ENCODE measurements around the gene SELENOP. TPM values are rescaled to one million over a fixed set of nuclear protein-coding genes. Genes with fewer than 3 reads are reported as not detected.

Gene SELENOP
- total and polyA plus RNA-seq, 2 of the 13 experiments (the other 11 are each of a cell fraction or from before 2014, with no cell fraction given) = 1,895 to 2,083 TPM

GRCh38 chr5:42824347-42824976 is 12.8 kb upstream of the SELENOP start (continued):
- TF ChIP-seq, protein P1, sequence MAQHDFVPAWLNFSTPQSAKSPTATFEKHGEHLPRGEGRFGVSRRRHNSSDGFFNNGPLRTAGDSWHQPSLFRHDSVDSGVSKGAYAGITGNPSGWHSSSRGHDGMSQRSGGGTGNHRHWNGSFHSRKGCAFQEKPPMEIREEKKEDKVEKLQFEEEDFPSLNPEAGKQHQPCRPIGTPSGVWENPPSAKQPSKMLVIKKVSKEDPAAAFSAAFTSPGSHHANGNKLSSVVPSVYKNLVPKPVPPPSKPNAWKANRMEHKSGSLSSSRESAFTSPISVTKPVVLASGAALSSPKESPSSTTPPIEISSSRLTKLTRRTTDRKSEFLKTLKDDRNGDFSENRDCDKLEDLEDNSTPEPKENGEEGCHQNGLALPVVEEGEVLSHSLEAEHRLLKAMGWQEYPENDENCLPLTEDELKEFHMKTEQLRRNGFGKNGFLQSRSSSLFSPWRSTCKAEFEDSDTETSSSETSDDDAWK (CRISPR knock-in tag; IDR thresholded peaks at IDR 0.05) = no peak
- TF ChIP-seq ZBTB7B (CRISPR knock-in tag; IDR thresholded peaks at IDR 0.05) = no peak
- no peak for TF ChIP-seq SP1 (IDR thresholded peaks at IDR 0.05)
- no peak for TF ChIP-seq SP1 (CRISPR knock-in tag; IDR thresholded peaks at IDR 0.05)
- no peak for TF ChIP-seq BORCS8-MEF2B (CRISPR knock-in tag; IDR thresholded peaks at IDR 0.05)
- TF ChIP-seq ZFP37 (CRISPR knock-in tag; IDR thresholded peaks at IDR 0.05; ENCODE audit: borderline replicate concordance) = 0 out of 2 replicates have a peak, but pooled peaks have one; percentile 11
- TF ChIP-seq SRY (CRISPR knock-in tag; IDR thresholded peaks at IDR 0.05) = no peak
- TF ChIP-seq ARID2 (CRISPR knock-in tag; IDR thresholded peaks at IDR 0.05; ENCODE audit: borderline replicate concordance) = no peak; the same call in 1 of the 2 replicates
- no peak for TF ChIP-seq NFIB (CRISPR knock-in tag; IDR thresholded peaks at IDR 0.05; ENCODE audit: borderline replicate concordance)
- TF ChIP-seq, protein P2, sequence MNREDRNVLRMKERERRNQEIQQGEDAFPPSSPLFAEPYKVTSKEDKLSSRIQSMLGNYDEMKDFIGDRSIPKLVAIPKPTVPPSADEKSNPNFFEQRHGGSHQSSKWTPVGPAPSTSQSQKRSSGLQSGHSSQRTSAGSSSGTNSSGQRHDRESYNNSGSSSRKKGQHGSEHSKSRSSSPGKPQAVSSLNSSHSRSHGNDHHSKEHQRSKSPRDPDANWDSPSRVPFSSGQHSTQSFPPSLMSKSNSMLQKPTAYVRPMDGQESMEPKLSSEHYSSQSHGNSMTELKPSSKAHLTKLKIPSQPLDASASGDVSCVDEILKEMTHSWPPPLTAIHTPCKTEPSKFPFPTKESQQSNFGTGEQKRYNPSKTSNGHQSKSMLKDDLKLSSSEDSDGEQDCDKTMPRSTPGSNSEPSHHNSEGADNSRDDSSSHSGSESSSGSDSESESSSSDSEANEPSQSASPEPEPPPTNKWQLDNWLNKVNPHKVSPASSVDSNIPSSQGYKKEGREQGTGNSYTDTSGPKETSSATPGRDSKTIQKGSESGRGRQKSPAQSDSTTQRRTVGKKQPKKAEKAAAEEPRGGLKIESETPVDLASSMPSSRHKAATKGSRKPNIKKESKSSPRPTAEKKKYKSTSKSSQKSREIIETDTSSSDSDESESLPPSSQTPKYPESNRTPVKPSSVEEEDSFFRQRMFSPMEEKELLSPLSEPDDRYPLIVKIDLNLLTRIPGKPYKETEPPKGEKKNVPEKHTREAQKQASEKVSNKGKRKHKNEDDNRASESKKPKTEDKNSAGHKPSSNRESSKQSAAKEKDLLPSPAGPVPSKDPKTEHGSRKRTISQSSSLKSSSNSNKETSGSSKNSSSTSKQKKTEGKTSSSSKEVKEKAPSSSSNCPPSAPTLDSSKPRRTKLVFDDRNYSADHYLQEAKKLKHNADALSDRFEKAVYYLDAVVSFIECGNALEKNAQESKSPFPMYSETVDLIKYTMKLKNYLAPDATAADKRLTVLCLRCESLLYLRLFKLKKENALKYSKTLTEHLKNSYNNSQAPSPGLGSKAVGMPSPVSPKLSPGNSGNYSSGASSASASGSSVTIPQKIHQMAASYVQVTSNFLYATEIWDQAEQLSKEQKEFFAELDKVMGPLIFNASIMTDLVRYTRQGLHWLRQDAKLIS (CRISPR knock-in tag; IDR thresholded peaks at IDR 0.05) = peak; percentile 75
- no peak for TF ChIP-seq MYNN (CRISPR knock-in tag; IDR thresholded peaks at IDR 0.05; ENCODE audit: low read depth)
- TF ChIP-seq, protein P3, sequence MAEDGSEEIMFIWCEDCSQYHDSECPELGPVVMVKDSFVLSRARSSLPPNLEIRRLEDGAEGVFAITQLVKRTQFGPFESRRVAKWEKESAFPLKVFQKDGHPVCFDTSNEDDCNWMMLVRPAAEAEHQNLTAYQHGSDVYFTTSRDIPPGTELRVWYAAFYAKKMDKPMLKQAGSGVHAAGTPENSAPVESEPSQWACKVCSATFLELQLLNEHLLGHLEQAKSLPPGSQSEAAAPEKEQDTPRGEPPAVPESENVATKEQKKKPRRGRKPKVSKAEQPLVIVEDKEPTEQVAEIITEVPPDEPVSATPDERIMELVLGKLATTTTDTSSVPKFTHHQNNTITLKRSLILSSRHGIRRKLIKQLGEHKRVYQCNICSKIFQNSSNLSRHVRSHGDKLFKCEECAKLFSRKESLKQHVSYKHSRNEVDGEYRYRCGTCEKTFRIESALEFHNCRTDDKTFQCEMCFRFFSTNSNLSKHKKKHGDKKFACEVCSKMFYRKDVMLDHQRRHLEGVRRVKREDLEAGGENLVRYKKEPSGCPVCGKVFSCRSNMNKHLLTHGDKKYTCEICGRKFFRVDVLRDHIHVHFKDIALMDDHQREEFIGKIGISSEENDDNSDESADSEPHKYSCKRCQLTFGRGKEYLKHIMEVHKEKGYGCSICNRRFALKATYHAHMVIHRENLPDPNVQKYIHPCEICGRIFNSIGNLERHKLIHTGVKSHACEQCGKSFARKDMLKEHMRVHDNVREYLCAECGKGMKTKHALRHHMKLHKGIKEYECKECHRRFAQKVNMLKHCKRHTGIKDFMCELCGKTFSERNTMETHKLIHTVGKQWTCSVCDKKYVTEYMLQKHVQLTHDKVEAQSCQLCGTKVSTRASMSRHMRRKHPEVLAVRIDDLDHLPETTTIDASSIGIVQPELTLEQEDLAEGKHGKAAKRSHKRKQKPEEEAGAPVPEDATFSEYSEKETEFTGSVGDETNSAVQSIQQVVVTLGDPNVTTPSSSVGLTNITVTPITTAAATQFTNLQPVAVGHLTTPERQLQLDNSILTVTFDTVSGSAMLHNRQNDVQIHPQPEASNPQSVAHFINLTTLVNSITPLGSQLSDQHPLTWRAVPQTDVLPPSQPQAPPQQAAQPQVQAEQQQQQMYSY (CRISPR knock-in tag; IDR thresholded peaks at IDR 0.05) = no peak
- TF ChIP-seq ZNF253 (CRISPR knock-in tag; IDR thresholded peaks at IDR 0.05; ENCODE audit: borderline replicate concordance) = no peak
- no peak; the same call in 1 of the 2 replicates for TF ChIP-seq ZNF510 (CRISPR knock-in tag; IDR thresholded peaks at IDR 0.05; ENCODE audit: low read depth)
- 0 out of 2 replicates have a peak, but pooled peaks have one; percentile 48 for TF ChIP-seq SP4 (CRISPR knock-in tag; IDR thresholded peaks at IDR 0.05)
- TF ChIP-seq ZNF501 (CRISPR knock-in tag; IDR thresholded peaks at IDR 0.05) = no peak
- no peak for TF ChIP-seq SMARCC2 (IDR thresholded peaks at IDR 0.05)
- TF ChIP-seq ZNF329 (CRISPR knock-in tag; IDR thresholded peaks at IDR 0.05; ENCODE audit: low read depth) = no peak
- TF ChIP-seq, protein P4, sequence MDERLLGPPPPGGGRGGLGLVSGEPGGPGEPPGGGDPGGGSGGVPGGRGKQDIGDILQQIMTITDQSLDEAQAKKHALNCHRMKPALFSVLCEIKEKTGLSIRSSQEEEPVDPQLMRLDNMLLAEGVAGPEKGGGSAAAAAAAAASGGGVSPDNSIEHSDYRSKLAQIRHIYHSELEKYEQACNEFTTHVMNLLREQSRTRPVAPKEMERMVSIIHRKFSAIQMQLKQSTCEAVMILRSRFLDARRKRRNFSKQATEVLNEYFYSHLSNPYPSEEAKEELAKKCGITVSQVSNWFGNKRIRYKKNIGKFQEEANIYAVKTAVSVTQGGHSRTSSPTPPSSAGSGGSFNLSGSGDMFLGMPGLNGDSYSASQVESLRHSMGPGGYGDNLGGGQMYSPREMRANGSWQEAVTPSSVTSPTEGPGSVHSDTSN (CRISPR knock-in tag; IDR thresholded peaks at IDR 0.05) = no peak
- TF ChIP-seq KMT2B (CRISPR knock-in tag; IDR thresholded peaks at IDR 0.05) = peak; percentile 38; the same call in 1 of the 2 replicates
- peak; percentile 60; the same call in 1 of the 2 replicates for TF ChIP-seq SIX1 (CRISPR knock-in tag; IDR thresholded peaks at IDR 0.05; ENCODE audit: borderline replicate concordance)
- TF ChIP-seq ZNF124 (CRISPR knock-in tag; IDR thresholded peaks at IDR 0.05) = peak; percentile 89
